PC-9 (cell line): ENCODE results near the gene ZMYND11. TPM values are rescaled to one million over a fixed set of nuclear protein-coding genes. Genes with fewer than 3 reads are reported as not detected.

Experiments
- BruUV-seq: library from RNA; stranded (reverse); fragments of 400-500 nt; replicated peaks from 2 replicates; lab custom pipeline; 2021; lab: Mats Ljungman, UMichigan
- CTCF ChIA-PET: fragments of 300-600 bp; sonication (Branson Sonifier 250); formaldehyde crosslinking; loops from one replicate; lab custom pipeline; 2022; ENCODE audit warnings: antibody characterized with exemption; lab: Charles Lee
- POLR2A ChIA-PET: fragments of 300-600 bp; sonication (Branson Sonifier 250); formaldehyde crosslinking; loops from one replicate; lab custom pipeline; 2022; ENCODE audit warnings: antibody characterized with exemption; ENCODE audit not compliant: unreplicated experiment; lab: Charles Lee
- DNase-seq, 2 experiments: peaks; one replicate each; pipeline versions ENCODE4 v3.0.0 to v3.0.0-alpha.2; 2015 to 2022; ENCODE audit warnings: mixed read lengths in 1 of 2
- H2AFZ ChIP-seq: fragments of 200-600 bp; sonication (generic); 2 replicates; pipeline ENCODE4 v1.8.1; 2017; ENCODE audit warnings: antibody characterized with exemption
- H3F3A ChIP-seq: fragments of 200-600 bp; sonication (generic); 2 replicates; pipeline ENCODE4 v1.8.1; 2017; ENCODE audit warnings: antibody characterized with exemption, mild to moderate bottlenecking, low read depth; ENCODE audit not compliant: insufficient read depth
- H3K27ac ChIP-seq: fragments of 200-600 bp; sonication (generic); 2 replicates; pipeline ENCODE4 v1.6.1; 2016; ENCODE audit warnings: mixed run types
- H3K27me3 ChIP-seq: fragments of 200-600 bp; sonication (generic); 2 replicates; pipeline ENCODE4 v1.6.1; 2016; ENCODE audit warnings: low read depth, mixed run types; ENCODE audit not compliant: insufficient read depth
- H3K36me3 ChIP-seq: fragments of 200-600 bp; sonication (generic); 2 replicates; pipeline ENCODE4 v1.6.1; 2016; ENCODE audit warnings: low read depth, mixed run types
- H3K4me1 ChIP-seq: fragments of 200-600 bp; sonication (generic); replicated peaks from 2 replicates; pipeline ENCODE4 v1.6.1; 2016; ENCODE audit warnings: mixed run types; ENCODE audit not compliant: insufficient read depth
- H3K4me2 ChIP-seq: fragments of 200-600 bp; sonication (generic); 2 replicates; pipeline ENCODE4 v1.6.1; 2017; ENCODE audit warnings: mixed run types
- H3K4me3 ChIP-seq: fragments of 200-600 bp; sonication (generic); 2 replicates; pipeline ENCODE4 v1.6.1; 2016; ENCODE audit warnings: mixed run types
- H3K79me2 ChIP-seq: fragments of 200-600 bp; sonication (generic); 2 replicates; pipeline ENCODE4 v1.6.1; 2017; ENCODE audit warnings: low read depth, mixed run types
- H3K9me2 ChIP-seq: fragments of 200-600 bp; sonication (generic); 2 replicates; pipeline ENCODE4 v1.8.1; 2017; ENCODE audit warnings: mild to moderate bottlenecking; ENCODE audit not compliant: insufficient read depth
- H3K9me3 ChIP-seq: fragments of 200-600 bp; sonication (generic); 2 replicates; pipeline ENCODE4 v1.8.1; 2016; ENCODE audit warnings: low read depth; ENCODE audit not compliant: insufficient read depth
- H4K20me1 ChIP-seq: fragments of 200-600 bp; sonication (generic); 2 replicates; pipeline ENCODE4 v1.8.1; 2017; ENCODE audit not compliant: insufficient read depth
- EZH2 ChIP-seq: fragments of 200-600 bp; sonication (generic); IDR thresholded peaks from 2 replicates; pipeline ENCODE4 v1.8.0; 2017; ENCODE audit warnings: antibody characterized with exemption, low read depth
- intact Hi-C: fragments of 100-400 bp; cut with micrococcal nuclease; formaldehyde crosslinking; loops from one replicate; pipeline ENCODE4 v1.10.0; 2022; ENCODE audit not compliant: unreplicated experiment
- total RNA-seq: library from RNA; stranded (reverse); gene quantifications from 2 replicates; pipeline ENCODE4 v1.2.3, GENCODE V29; 2021
- TF ChIP-seq, protein P1 (sequence below): fragments of 200-600 bp; sonication (generic); conservative IDR thresholded peaks from 2 replicates; pipeline ENCODE4 v1.6.1; 2017; ENCODE audit warnings: mixed run types, antibody characterized with exemption, mild to moderate bottlenecking, moderate library complexity

The ZMYND11 gene
- total RNA-seq, 1 experiment from 2014 or later: 51.7 TPM

- Histone ChIP-seq H4K20me1 (no peaks in the 10 kb centered on the region), H3K36me3 (no peaks in the 10 kb centered on the region), H3K4me3 (no peak overlapping the region), H3K4me1 (no peaks in the 10 kb centered on the region), H3K9me2 (no peaks in the 10 kb centered on the region), H3K4me2 (no peak overlapping the region), H3K27me3 (peaks cover 84% of the 10 kb centered on the region), H3K27ac (no peak overlapping the region), H3F3A (no peaks in the 10 kb centered on the region), H3K79me2 (no peaks in the 10 kb centered on the region), H3K9me3 (no peaks in the 10 kb centered on the region), H2AFZ (no peak overlapping the region)
- ChIA-PET CTCF (no interaction called here), POLR2A (no interaction called here)
- no peak for DNase-seq
- intact Hi-C loops: no loop called here
- no peak for TF ChIP-seq EZH2
- TF ChIP-seq, protein P1, sequence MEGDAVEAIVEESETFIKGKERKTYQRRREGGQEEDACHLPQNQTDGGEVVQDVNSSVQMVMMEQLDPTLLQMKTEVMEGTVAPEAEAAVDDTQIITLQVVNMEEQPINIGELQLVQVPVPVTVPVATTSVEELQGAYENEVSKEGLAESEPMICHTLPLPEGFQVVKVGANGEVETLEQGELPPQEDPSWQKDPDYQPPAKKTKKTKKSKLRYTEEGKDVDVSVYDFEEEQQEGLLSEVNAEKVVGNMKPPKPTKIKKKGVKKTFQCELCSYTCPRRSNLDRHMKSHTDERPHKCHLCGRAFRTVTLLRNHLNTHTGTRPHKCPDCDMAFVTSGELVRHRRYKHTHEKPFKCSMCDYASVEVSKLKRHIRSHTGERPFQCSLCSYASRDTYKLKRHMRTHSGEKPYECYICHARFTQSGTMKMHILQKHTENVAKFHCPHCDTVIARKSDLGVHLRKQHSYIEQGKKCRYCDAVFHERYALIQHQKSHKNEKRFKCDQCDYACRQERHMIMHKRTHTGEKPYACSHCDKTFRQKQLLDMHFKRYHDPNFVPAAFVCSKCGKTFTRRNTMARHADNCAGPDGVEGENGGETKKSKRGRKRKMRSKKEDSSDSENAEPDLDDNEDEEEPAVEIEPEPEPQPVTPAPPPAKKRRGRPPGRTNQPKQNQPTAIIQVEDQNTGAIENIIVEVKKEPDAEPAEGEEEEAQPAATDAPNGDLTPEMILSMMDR: no peak
- BruUV-seq: no TSS peak
These were observed 147.3 kb downstream of the ZMYND11 start for GRCh38 chr10:282294-283139.

- POLR2A ChIA-PET: no interaction called here
- CTCF ChIA-PET: no interaction called here
- Histone ChIP-seq H3K27me3 (peaks cover 84% of the 10 kb centered on the region), H3K79me2 (no peaks in the 10 kb centered on the region), H3K27ac (no peak overlapping the region), H2AFZ (no peak overlapping the region), H3K4me2 (no peak overlapping the region), H3K4me1 (no peaks in the 10 kb centered on the region), H4K20me1 (no peaks in the 10 kb centered on the region), H3K36me3 (no peaks in the 10 kb centered on the region), H3K9me3 (no peaks in the 10 kb centered on the region), H3F3A (no peaks in the 10 kb centered on the region), H3K4me3 (no peak overlapping the region), H3K9me2 (no peaks in the 10 kb centered on the region)
- BruUV-seq: no TSS peak
- intact Hi-C loops: no loop called here
- no peak for TF ChIP-seq EZH2
- TF ChIP-seq, protein P1: no peak
- no peak for DNase-seq
These were observed 147.9 kb downstream of the ZMYND11 start for GRCh38 chr10:283140-283479.

DNA sequence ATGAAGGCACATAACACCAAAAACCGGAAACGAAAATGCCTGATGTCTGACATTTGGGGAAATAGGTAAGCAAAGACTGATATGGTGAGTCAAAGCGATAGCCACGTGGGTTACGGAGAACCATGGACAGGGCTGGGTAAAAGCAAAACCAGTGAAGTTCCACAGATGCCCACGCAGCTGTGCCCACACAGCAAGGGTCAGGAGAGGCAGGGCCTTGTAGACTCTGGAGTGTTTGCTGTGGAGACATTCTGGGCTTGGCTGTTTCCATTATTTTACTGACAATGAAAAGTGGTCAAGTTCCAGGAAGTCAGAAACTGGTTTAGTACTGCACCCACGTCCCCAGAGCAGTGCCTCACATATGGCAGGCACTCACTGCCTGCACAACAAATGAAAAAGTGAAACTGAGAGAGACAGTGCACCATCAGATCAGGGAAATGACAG lies 148.7 kb downstream of the ZMYND11 start:
- Histone ChIP-seq H4K20me1 (no peaks in the 10 kb centered on the region), H3K27me3 (peaks cover 84% of the 10 kb centered on the region), H3K4me3 (no peak overlapping the region), H3K4me2 (no peak overlapping the region), H3K27ac (no peak overlapping the region), H3K79me2 (no peaks in the 10 kb centered on the region), H3K36me3 (no peaks in the 10 kb centered on the region), H3K9me3 (no peaks in the 10 kb centered on the region), H3F3A (no peaks in the 10 kb centered on the region), H3K9me2 (no peaks in the 10 kb centered on the region), H3K4me1 (no peaks in the 10 kb centered on the region), H2AFZ (no peak overlapping the region)
- POLR2A ChIA-PET: no interaction called here
- TF ChIP-seq, protein P1: no peak
- no peak for TF ChIP-seq EZH2
- intact Hi-C loops: no loop called here
- CTCF ChIA-PET: no interaction called here
- no peak for DNase-seq
- BruUV-seq: no TSS peak
